H1 (cell line): ENCODE results near the gene VDR. TPM values are rescaled to one million over a fixed set of nuclear protein-coding genes. Genes with fewer than 3 reads are reported as not detected.

Experiments used
- RFX5 ChIP-seq: IDR thresholded peaks from 2 replicates; pipeline ENCODE4 v1.6.1; 2011; ENCODE audit warnings: low read depth, low read length, improper control_type of control experiment, borderline replicate concordance
- SIRT6 ChIP-seq: IDR thresholded peaks from one replicate; pipeline ENCODE4 v1.7.1; 2012; ENCODE audit warnings: low read length, inconsistent platforms
- polyA plus RNA-seq, 7 experiments: library from polyadenylated mRNA; depleted of rRNA in 3 of 7; stranded (reverse) in 5 of 7; unstranded in 2 of 7; fragments of >200 nt in 5 of 7; fragments of 200-250 nt in 2 of 7; gene quantifications; 1 replicate in 5 of 7; 2 replicates in 1 of 7; 4 replicates in 1 of 7; pipeline versions ENCODE4 v1.2.1 to v1.2.3, GENCODE V29; 2011 to 2013; ENCODE audit warnings: missing spikeins in 2 of 7, mixed read lengths in 2 of 7
- total RNA-seq: library from RNA; stranded (reverse); fragmentation: NEBNext Ultra II Directional; extraction: Animal tissue kit (Norgen Biotek cat#: 25700); gene quantifications from 2 replicates; pipeline ENCODE4 v1.2.1, GENCODE V29; 2021
- TF ChIP-seq, protein P1 (sequence below): IDR thresholded peaks from 2 replicates; pipeline ENCODE4 v1.6.1; 2012; ENCODE audit warnings: low read length, inconsistent platforms

Gene VDR
- total and polyA plus RNA-seq, 2 of the 8 experiments (the other 6 are each of a cell fraction or from before 2014, with no cell fraction given), result 0.44 to 0.65 TPM

DNA sequence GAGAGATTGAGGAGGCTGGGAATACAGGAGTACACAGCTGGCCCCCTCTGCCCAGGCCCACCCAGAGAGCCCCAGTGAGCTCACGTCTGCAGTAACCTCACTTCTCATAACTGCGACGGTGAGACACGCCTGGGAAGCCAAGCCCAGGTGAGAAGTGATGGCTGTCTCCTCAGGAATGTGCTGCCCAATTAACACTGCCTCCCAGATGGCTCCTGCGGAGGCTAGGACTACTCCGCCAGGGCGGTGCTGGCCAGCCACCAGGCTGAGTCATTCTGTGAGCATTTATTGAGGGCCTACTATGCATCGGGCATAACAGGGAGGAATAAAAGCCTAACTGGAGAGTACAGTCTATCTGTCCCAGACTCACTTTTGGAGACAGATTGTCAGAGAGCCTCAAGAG lies 49.3 kb upstream of the VDR start (continued):
- TF ChIP-seq, protein P1, sequence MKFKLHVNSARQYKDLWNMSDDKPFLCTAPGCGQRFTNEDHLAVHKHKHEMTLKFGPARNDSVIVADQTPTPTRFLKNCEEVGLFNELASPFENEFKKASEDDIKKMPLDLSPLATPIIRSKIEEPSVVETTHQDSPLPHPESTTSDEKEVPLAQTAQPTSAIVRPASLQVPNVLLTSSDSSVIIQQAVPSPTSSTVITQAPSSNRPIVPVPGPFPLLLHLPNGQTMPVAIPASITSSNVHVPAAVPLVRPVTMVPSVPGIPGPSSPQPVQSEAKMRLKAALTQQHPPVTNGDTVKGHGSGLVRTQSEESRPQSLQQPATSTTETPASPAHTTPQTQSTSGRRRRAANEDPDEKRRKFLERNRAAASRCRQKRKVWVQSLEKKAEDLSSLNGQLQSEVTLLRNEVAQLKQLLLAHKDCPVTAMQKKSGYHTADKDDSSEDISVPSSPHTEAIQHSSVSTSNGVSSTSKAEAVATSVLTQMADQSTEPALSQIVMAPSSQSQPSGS, result no peak
- TF ChIP-seq SIRT6 (no peak), RFX5 (no peak)
